Heart left ventricle (tissue), 13 donors: Measurements from ENCODE around the gene LYPD6B.

ENCODE experiments used
- POLR2A ChIP-seq, 2 donors: fragments of 450-650 bp; IDR thresholded peaks; one replicate each; pipeline ENCODE4 v1.6.1; 2017; ENCODE audit warnings: antibody characterized with exemption in 2 of 2, mild to moderate bottlenecking in 2 of 2, moderate library complexity in 2 of 2
- TF ChIP-seq, protein P1 (sequence below), 12 donors: fragments of 200-600 bp; sonication (generic) in 4 of 12; IDR thresholded peaks; one replicate each; pipeline versions ENCODE4 v1.5.0 to v1.8.0; 2018 to 2022; ENCODE audit warnings: antibody characterized with exemption in 12 of 12, mild to moderate bottlenecking in 5 of 12
- donor health status: ischemic (EF 13 %, LVEDD 7.1; RV severe dilation, severe dysfunction).
- donor health status: DM: no; HTN: yes; CAD: no.
- donor health status: DM: no; HTN: no; CAD: no.
- donor health status: ischemic (EF 25% LVEDD 6.9; RV normal size, moderate dysfunction).
- donor health status: ischemic (EF 25% LVEDD 5.7; RV mildly dilated, moderate dysfunction).
- donor health status: ischemic (EF 35%, LVEDD 5.7; RV mildly dilated, moderate dysfunction).
- donor health status: nonischemic (EF 11% LVEDD 7.7; RV severe dilation, severe dysfunction).
- donor health status: DM: yes; HTN: yes; CAD: no.
- donor health status: PGD.
- donor health status: ischemic (EF 29% LVEDD 5.4; RV normal size, mild dysfunction).
- donor health status: nonischemic (EF 23%, LVEDD 6.1; RV moderate dilation, normal function).

DNA sequence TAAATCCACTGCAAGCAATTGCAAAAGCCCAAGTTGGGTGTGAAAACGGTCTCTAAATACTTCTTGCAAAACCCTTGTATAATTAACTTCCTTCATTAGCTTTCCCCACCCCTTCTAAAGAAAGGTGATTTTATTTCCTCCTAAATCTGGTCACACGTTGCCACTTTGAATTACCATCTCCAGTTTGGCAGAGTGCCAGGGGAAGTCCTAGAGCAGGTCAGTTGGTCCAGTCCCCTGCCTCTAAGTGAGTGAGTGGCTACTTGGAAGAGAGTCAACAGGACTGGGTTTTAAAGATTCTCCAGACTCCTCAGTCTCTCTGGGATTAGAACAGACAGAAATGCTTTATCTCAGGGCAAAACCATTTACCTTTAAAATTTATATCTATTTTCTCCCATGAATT lies 18.7 kb upstream of the LYPD6B start:
- TF ChIP-seq, protein P1, sequence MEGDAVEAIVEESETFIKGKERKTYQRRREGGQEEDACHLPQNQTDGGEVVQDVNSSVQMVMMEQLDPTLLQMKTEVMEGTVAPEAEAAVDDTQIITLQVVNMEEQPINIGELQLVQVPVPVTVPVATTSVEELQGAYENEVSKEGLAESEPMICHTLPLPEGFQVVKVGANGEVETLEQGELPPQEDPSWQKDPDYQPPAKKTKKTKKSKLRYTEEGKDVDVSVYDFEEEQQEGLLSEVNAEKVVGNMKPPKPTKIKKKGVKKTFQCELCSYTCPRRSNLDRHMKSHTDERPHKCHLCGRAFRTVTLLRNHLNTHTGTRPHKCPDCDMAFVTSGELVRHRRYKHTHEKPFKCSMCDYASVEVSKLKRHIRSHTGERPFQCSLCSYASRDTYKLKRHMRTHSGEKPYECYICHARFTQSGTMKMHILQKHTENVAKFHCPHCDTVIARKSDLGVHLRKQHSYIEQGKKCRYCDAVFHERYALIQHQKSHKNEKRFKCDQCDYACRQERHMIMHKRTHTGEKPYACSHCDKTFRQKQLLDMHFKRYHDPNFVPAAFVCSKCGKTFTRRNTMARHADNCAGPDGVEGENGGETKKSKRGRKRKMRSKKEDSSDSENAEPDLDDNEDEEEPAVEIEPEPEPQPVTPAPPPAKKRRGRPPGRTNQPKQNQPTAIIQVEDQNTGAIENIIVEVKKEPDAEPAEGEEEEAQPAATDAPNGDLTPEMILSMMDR (IDR thresholded peaks at IDR 0.05), result no peak
- TF ChIP-seq POLR2A (IDR thresholded peaks at IDR 0.05), result no peak
